ENCODE measurements around the gene HLX.

The HLX gene

GRCh38 chr1:220890602-220891001 is 11.4 kb downstream of the HLX start:
- TF ChIP-seq CTCF (IDR thresholded peaks at IDR 0.05; ENCODE audit: insufficient read depth, low read depth, low read length, missing control alignments): no peak
- DNase-seq (ENCODE audit: low read depth): no peak
- H3K4me3 ChIP-seq (ENCODE audit: low read length): no peak overlapping the region

- TF ChIP-seq CTCF (IDR thresholded peaks at IDR 0.05; ENCODE audit: insufficient read depth, low read depth, low read length, missing control alignments): no peak
- no peak for DNase-seq (ENCODE audit: low read depth)
- no peak overlapping the region for H3K4me3 ChIP-seq (ENCODE audit: low read length)
Measured at GRCh38 chr1:220891224-220892085, 12.2 kb downstream of the HLX start.

GRCh38 chr1:220892086-220892376 is 12.8 kb downstream of the HLX start:
- DNase-seq (ENCODE audit: low read depth): no peak
- no peak for TF ChIP-seq CTCF (IDR thresholded peaks at IDR 0.05; ENCODE audit: insufficient read depth, low read depth, low read length, missing control alignments)
- H3K4me3 ChIP-seq (ENCODE audit: low read length): no peak overlapping the region

- H3K4me3 ChIP-seq (ENCODE audit: low read length): no peak overlapping the region
- no peak for DNase-seq (ENCODE audit: low read depth)
- no peak for TF ChIP-seq CTCF (IDR thresholded peaks at IDR 0.05; ENCODE audit: insufficient read depth, low read depth, low read length, missing control alignments)
Measured at GRCh38 chr1:220892997-220893700, 13.9 kb downstream of the HLX start.

- no peak overlapping the region for H3K4me3 ChIP-seq (ENCODE audit: low read length)
- no peak for TF ChIP-seq CTCF (IDR thresholded peaks at IDR 0.05; ENCODE audit: insufficient read depth, low read depth, low read length, missing control alignments)
- no peak for DNase-seq (ENCODE audit: low read depth)
Measured at GRCh38 chr1:220893701-220894024, 14.4 kb downstream of the HLX start.

GRCh38 chr1:220894025-220894923 is 15.0 kb downstream of the HLX start:
- H3K4me3 ChIP-seq (ENCODE audit: low read length): no peak overlapping the region
- TF ChIP-seq CTCF (IDR thresholded peaks at IDR 0.05; ENCODE audit: insufficient read depth, low read depth, low read length, missing control alignments): no peak
- DNase-seq (ENCODE audit: low read depth): no peak
